AG09319 (cell line): ENCODE data around the gene SORT1.

Experiments
- DNase-seq: peaks from one replicate; pipeline ENCODE4 v3.0.0-alpha.2; 2010; ENCODE audit warnings: low read depth; ENCODE audit errors: extremely low read depth
- TF ChIP-seq, protein P1 (sequence below): IDR thresholded peaks from 2 replicates; pipeline ENCODE4 v1.5.1; 2011; ENCODE audit warnings: low read depth, mild to moderate bottlenecking, inconsistent platforms, low read length, moderate library complexity

SORT1 gene

DNA sequence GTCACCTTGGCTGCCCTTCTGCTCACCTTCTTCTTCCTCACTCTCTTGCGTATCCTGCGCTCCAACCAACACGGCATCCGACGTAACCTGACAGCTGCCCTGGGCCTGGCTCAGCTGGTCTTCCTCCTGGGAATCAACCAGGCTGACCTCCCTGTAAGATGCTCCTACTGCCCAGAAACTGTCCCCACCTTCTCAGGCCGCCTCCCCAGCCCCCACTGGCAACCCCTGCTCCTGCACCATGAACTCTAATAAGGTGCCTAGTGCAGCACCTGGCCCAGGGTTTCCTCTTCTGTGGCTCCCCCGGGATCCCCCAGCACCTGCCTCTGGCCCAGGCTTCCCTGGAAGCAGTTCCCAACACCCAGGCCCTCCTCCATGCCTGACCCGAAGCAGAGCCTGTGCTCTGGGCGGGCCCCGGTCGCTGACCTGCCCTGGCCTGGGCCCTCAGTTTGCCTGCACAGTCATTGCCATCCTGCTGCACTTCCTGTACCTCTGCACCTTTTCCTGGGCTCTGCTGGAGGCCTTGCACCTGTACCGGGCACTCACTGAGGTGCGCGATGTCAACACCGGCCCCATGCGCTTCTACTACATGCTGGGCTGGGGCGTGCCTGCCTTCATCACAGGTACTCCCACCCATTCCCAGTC lies 127.6 kb downstream of the SORT1 start:
- no peak for DNase-seq
- TF ChIP-seq, protein P1, sequence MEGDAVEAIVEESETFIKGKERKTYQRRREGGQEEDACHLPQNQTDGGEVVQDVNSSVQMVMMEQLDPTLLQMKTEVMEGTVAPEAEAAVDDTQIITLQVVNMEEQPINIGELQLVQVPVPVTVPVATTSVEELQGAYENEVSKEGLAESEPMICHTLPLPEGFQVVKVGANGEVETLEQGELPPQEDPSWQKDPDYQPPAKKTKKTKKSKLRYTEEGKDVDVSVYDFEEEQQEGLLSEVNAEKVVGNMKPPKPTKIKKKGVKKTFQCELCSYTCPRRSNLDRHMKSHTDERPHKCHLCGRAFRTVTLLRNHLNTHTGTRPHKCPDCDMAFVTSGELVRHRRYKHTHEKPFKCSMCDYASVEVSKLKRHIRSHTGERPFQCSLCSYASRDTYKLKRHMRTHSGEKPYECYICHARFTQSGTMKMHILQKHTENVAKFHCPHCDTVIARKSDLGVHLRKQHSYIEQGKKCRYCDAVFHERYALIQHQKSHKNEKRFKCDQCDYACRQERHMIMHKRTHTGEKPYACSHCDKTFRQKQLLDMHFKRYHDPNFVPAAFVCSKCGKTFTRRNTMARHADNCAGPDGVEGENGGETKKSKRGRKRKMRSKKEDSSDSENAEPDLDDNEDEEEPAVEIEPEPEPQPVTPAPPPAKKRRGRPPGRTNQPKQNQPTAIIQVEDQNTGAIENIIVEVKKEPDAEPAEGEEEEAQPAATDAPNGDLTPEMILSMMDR: no peak

DNA sequence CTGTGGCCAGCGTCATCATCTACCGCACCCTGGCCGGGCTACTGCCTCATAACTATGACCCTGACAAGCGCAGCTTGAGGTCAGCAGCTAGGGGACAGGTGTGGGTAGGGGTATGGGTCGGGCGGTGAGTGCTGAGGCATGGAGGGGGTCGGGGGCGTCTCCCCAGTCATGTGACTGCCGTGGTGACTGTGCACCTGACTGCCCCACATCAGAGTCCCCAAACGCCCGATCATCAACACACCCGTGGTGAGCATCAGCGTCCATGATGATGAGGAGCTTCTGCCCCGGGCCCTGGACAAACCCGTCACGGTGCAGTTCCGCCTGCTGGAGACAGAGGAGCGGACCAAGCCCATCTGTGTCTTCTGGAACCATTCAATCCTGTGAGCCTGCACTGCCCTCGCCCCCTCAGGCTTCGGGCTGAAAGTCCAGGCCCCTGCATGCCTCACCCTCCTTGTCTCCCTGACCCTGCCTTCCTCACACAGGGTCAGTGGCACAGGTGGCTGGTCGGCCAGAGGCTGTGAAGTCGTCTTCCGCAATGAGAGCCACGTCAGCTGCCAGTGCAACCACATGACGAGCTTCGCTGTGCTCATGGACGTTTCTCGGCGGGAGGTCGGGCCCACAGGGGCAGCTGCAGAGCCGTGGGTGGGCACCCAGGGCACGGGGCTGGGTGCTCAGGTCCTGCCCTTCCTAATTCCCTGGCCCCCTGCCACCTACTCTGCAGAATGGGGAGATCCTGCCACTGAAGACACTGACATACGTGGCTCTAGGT lies 128.3 kb downstream of the SORT1 start:
- DNase-seq: no peak
- TF ChIP-seq, protein P1: no peak

DNA sequence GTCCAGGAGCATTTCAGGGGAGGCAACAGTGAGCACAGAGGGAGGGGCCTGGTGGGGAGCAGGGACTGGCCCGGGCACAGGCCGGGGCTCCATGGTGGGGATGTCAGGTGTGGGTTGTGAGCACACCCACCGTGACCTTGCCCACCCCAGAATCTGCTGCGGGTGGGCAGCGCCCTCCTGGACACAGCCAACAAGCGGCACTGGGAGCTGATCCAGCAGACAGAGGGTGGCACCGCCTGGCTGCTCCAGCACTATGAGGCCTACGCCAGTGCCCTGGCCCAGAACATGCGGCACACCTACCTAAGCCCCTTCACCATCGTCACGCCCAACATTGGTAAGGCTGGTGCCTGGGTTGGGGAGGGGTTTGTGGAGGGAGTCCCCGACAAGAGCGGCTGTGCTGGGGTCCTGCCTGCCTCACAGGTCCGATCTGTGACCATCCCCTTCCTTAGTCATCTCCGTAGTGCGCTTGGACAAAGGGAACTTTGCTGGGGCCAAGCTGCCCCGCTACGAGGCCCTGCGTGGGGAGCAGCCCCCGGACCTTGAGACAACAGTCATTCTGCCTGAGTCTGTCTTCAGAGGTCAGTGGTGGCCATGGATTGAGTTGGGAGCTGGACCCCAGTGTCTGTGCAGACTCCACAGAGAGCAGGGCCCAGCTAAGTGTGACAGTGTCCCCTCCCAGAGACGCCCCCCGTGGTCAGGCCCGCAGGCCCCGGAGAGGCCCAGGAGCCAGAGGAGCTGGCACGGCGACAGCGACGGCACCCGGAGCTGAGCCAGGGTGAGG lies 129.1 kb downstream of the SORT1 start:
- no peak for DNase-seq
- TF ChIP-seq, protein P1: no peak

DNA sequence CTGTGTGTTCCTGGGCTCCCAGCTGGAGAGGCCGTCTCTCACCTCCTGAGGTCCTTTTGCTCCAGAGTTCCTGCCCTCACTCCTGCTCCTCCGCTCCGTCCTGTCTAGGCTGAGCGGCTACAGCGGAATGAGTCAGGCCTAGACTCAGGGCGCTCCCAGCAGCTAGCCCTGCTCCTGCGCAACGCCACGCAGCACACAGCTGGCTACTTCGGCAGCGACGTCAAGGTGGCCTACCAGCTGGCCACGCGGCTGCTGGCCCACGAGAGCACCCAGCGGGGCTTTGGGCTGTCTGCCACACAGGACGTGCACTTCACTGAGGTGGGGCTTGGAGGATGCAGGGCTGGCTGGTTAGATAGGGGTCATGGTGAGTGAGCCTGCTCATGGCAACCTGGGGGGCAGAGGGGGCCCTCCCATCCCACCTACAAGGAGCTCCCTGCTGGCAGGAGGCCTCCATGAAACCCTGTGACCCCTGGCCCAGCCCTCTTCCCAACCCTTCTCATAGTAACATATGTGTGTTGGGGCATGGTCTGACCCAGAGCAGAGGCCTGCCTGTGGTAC lies 129.9 kb downstream of the SORT1 start:
- DNase-seq: no peak
- TF ChIP-seq, protein P1: no peak

DNA sequence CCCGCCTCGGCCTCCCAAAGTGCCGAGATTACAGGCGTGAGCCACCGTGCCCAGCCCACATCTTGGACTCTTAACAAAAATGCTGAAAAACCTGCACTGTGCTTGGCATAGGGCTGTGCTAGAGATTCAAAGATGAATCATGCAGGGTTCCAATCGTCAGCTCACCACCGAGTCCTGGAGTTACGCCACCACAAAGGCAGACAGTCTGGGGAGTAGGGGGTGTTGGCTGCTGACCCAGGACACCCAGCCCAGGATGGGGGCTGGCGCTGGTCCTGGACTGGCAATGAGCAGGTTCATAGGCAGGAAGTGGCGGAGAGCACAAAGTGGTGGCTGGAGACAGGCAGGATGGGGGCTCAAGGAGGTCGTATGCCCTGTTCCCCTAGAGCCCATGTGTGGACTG lies 130.8 kb downstream of the SORT1 start:
- DNase-seq: no peak
- TF ChIP-seq, protein P1: no peak

DNA sequence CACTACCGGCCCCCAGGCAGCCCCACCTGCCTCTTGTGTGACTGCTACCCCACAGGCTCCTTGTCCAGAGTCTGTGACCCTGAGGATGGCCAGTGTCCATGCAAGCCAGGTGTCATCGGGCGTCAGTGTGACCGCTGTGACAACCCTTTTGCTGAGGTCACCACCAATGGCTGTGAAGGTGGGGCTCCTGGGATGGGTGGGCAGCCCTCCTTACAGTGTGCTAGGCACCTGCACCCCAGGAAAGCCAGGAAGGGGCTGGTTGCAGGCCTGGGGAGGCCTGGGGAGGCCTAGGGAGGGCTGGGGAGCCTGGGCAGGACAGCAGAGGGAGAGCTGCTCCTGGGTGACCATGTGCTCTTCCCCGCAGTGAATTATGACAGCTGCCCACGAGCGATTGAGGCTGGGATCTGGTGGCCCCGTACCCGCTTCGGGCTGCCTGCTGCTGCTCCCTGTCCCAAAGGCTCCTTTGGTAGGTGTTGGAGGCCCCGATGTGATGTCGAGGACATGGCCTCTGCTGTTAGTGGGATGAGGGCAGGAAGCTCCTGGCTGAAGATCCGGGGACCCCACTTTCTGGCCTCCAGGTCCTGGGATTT lies 131.9 kb downstream of the SORT1 start:
- DNase-seq: no peak
- TF ChIP-seq, protein P1: no peak
